Gastroesophageal sphincter (tissue), 4 donors: Measurements from ENCODE around the gene POU2AF2. TPM values are rescaled to one million over a fixed set of nuclear protein-coding genes. Genes with fewer than 3 reads are reported as not detected.

ENCODE experiments used
- ATAC-seq: fragments of 150-250 bp; one replicate; pipeline ENCODE4 v1.9.1; 2016; ENCODE audit warnings: mild to moderate bottlenecking, moderate library complexity
- H3K27ac ChIP-seq, 4 donors: fragments of 200-600 bp; sonication (generic) in 3 of 4; 1 replicate in 3 of 4; 2 replicates in 1 of 4; pipeline ENCODE4 v1.5.1; 2016 to 2019
- H3K27me3 ChIP-seq: fragments of 200-600 bp; sonication (generic); one replicate; pipeline ENCODE4 v1.5.1; 2019
- H3K36me3 ChIP-seq, 2 donors: fragments of 200-600 bp; sonication (generic); one replicate each; pipeline ENCODE4 v1.5.1; 2019; ENCODE audit warnings: control low read depth in 1 of 2
- H3K4me1 ChIP-seq, 3 donors: fragments of 200-600 bp; sonication (generic); 1 replicate in 2 of 3; 2 replicates in 1 of 3; pipeline ENCODE4 v1.5.1; 2016 to 2019; ENCODE audit warnings: control low read depth in 2 of 3
- H3K4me3 ChIP-seq, 2 donors: fragments of 200-600 bp; sonication (generic); one replicate each; pipeline ENCODE4 v1.5.1; 2019; ENCODE audit warnings: mild to moderate bottlenecking in 1 of 2, moderate library complexity in 1 of 2
- H3K9me3 ChIP-seq, 3 donors: fragments of 200-600 bp; sonication (generic); one replicate each; pipeline ENCODE4 v1.5.1; 2017 to 2019; ENCODE audit warnings: control low read depth in 2 of 3
- EP300 ChIP-seq: sonication (generic); formaldehyde crosslinking; IDR thresholded peaks from one replicate; pipeline ENCODE4 v1.6.1; 2017; ENCODE audit warnings: antibody characterized with exemption, mild to moderate bottlenecking
- POLR2A ChIP-seq, 2 donors: fragments of 450-650 bp; IDR thresholded peaks; one replicate each; pipeline ENCODE4 v1.6.1; 2017; ENCODE audit warnings: antibody characterized with exemption in 2 of 2, mild to moderate bottlenecking in 2 of 2, moderate library complexity in 1 of 2
- POLR2AphosphoS5 ChIP-seq: sonication (generic); formaldehyde crosslinking; IDR thresholded peaks from one replicate; pipeline ENCODE4 v1.6.1; 2017; ENCODE audit warnings: antibody characterized with exemption
- WGBS, 2 donors: methylation state at CpG; one replicate each; pipeline ENCODE4 v1.1.5; 2018; ENCODE audit warnings: low coverage in 1 of 2; 5-methylcytosine and 5-hydroxymethylcytosine counted together
- total RNA-seq, 4 donors: library from RNA; depleted of rRNA; stranded (reverse); fragments of >200 nt; gene quantifications; one replicate each; pipeline ENCODE4 v1.1.0, GENCODE V29; 2016
- TF ChIP-seq, protein P1 (sequence below), 4 experiments: fragments of 200-600 bp in 2 of 4; fragments of 450-650 bp in 2 of 4; sonication (generic) in 1 of 4; IDR thresholded peaks; one replicate each; pipeline ENCODE4 v1.5.1; 2017 to 2019; ENCODE audit warnings: antibody characterized with exemption in 4 of 4, mild to moderate bottlenecking in 2 of 4, moderate library complexity in 2 of 4

Gene POU2AF2
- total RNA-seq, 4 donors from 2014 or later = 0.59 to 0.81 TPM; not detected in 2

DNA sequence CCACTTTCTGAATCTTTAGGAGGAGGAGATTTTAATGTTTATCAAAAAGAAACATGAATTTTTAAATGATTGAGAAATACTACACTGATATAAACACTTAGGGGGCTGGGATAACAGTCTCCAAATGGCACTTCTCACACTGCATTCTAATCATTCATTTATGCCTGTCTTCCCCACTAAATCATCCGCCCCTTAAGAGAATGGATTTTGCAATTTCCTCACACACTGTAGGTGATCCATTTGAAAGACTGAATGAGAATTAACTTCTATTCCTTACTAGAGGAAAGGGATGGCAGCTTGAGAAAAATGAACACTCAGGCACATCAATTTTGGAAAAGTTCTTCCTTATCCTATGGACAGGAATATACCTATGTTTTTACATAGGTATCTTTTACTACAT is 7.6 kb upstream of the POU2AF2 start:
- Histone ChIP-seq H3K9me3 (no peaks in the 10 kb centered on the region), H3K4me3 (no peak overlapping the region), H3K36me3 (no peaks in the 10 kb centered on the region), H3K27ac (no peak overlapping the region), H3K4me1 (no peaks in the 10 kb centered on the region), H3K27me3 (peaks cover 11% of the 10 kb centered on the region)
- ATAC-seq = no peak
- TF ChIP-seq, protein P1, sequence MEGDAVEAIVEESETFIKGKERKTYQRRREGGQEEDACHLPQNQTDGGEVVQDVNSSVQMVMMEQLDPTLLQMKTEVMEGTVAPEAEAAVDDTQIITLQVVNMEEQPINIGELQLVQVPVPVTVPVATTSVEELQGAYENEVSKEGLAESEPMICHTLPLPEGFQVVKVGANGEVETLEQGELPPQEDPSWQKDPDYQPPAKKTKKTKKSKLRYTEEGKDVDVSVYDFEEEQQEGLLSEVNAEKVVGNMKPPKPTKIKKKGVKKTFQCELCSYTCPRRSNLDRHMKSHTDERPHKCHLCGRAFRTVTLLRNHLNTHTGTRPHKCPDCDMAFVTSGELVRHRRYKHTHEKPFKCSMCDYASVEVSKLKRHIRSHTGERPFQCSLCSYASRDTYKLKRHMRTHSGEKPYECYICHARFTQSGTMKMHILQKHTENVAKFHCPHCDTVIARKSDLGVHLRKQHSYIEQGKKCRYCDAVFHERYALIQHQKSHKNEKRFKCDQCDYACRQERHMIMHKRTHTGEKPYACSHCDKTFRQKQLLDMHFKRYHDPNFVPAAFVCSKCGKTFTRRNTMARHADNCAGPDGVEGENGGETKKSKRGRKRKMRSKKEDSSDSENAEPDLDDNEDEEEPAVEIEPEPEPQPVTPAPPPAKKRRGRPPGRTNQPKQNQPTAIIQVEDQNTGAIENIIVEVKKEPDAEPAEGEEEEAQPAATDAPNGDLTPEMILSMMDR (IDR thresholded peaks at IDR 0.05) = no peak
- TF ChIP-seq POLR2AphosphoS5 (no peak), POLR2A (IDR thresholded peaks at IDR 0.05) (no peak)
- WGBS, 2 donors = 71% methylated on average over 1 of the region's 1 CpG

DNA sequence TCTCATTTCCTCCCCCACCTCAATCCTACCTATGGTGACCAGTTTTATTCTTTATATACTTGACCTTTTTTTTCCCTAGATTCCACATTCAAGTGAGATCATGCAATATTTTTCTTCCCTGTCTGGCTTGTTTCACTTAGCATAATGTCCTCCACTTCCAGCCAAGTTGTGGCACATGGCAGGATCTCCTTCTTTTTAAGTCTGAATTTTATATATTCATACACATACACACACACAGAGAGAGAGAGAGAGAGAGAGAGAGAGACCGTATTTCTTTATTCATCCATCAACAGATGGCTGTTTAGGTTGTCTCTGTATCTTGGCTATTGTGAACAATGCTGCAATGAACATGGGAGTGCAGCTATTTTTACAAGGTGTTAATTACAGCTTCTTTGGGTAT is 1.4 kb downstream of the POU2AF2 start:
- no peak overlapping the region for H3K27ac ChIP-seq
- TF ChIP-seq EP300 (no peak), POLR2A (IDR thresholded peaks at IDR 0.05) (no peak), POLR2AphosphoS5 (no peak)
- TF ChIP-seq, protein P1 (IDR thresholded peaks at IDR 0.05) = no peak
- H3K4me1 ChIP-seq = no peaks in the 10 kb centered on the region
- H3K27me3 ChIP-seq = peaks cover 29% of the 10 kb centered on the region
- no peaks in the 10 kb centered on the region for H3K9me3 ChIP-seq
- H3K36me3 ChIP-seq = no peaks in the 10 kb centered on the region
- no peak overlapping the region for H3K4me3 ChIP-seq
- WGBS, 2 donors = 40 to 67% methylated on average over 1 of the region's 1 CpG
- ATAC-seq = no peak

DNA sequence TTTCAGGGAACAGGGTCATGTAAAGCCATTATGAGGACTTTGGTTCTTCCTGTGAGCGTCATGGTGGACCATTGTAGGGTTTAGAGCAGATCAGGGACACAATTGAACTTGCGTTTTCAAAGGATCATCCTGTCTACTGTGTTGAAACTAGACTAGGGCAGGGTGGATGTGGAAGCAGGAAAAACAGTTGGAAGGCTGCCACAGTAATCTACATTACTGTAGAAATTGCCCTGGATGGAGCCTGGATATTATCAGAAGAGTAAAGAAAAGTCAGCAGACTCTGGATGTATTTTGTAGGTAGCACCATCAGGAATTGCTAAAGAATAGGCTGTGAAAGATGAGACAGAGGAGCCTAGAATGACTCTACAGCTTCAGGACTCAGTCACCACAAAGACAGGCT is 5.4 kb downstream of the POU2AF2 start:
- Histone ChIP-seq H3K9me3 (no peaks in the 10 kb centered on the region), H3K27ac (no peak overlapping the region), H3K36me3 (no peaks in the 10 kb centered on the region), H3K27me3 (peaks cover 22% of the 10 kb centered on the region), H3K4me1 (no peaks in the 10 kb centered on the region), H3K4me3 (no peak overlapping the region)
- no peak for ATAC-seq
- TF ChIP-seq POLR2A (IDR thresholded peaks at IDR 0.05) (no peak), EP300 (no peak), POLR2AphosphoS5 (no peak)
- TF ChIP-seq, protein P1 (IDR thresholded peaks at IDR 0.05) = no peak
- 40 to 43% methylated on average over 1 to 2 of the region's 2 CpGs for WGBS, 2 donors

DNA sequence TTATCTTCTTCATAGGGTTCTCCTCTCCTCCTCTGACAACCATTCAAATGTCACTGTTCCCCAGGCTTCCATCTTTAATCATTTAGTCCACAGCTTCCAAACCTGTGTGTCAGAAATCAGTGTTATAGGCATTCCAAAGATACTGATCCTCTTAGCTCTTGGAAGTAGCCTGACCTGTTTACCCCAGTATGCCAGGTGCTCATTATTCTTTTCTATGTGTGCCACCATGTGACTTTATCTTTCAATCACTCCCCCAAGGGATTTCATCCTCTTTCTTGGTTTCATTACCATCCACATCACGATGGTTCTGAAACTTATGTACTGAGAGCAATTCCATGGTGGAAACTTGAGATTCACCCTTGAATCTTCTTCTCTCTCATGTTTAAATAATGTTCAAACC is 7.6 kb downstream of the POU2AF2 start:
- Histone ChIP-seq H3K27ac (no peak overlapping the region), H3K4me1 (no peaks in the 10 kb centered on the region), H3K4me3 (no peak overlapping the region), H3K36me3 (no peaks in the 10 kb centered on the region), H3K9me3 (no peaks in the 10 kb centered on the region), H3K27me3 (peaks cover 22% of the 10 kb centered on the region)
- no peak for TF ChIP-seq POLR2AphosphoS5
- no peak for TF ChIP-seq EP300
- TF ChIP-seq, protein P1 (IDR thresholded peaks at IDR 0.05) = no peak
- TF ChIP-seq POLR2A (IDR thresholded peaks at IDR 0.05) = no peak
- ATAC-seq = no peak
- 93% methylated on average over 1 of the region's 1 CpG; no CpG with 5 or more reads in 1 of the 2 donors for WGBS, 2 donors

DNA sequence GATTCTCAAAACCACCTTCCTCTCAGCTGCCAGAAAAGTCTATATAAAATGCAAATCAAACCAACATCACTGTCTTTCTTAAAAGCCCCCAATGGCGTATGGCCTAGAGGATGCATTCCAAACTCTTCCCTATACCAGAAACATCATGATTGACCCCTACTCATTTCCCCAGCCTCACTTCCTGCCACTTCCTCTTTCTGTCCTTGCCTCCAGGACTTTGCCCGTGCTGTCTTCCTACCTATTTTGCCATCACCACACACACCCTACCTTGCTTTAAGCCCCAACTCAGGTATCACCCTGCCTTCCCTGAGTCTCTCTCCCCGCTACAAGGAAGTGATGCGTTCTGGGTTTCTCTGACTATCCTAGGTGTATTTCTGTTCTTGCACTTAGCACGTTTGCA is 8.1 kb downstream of the POU2AF2 start:
- TF ChIP-seq POLR2AphosphoS5 (no peak), EP300 (no peak), POLR2A (IDR thresholded peaks at IDR 0.05) (no peak)
- TF ChIP-seq, protein P1 (IDR thresholded peaks at IDR 0.05) = no peak
- ATAC-seq = no peak

More for the DNA sequence above, 8.1 kb downstream of the POU2AF2 start:
- H3K36me3 ChIP-seq = no peaks in the 10 kb centered on the region
- WGBS, 2 donors = 75 to 85% methylated on average over 5 of the region's 5 CpGs
- H3K9me3 ChIP-seq = no peaks in the 10 kb centered on the region
- H3K4me3 ChIP-seq = no peak overlapping the region
- H3K27me3 ChIP-seq = peaks cover 22% of the 10 kb centered on the region
- H3K27ac ChIP-seq = no peak overlapping the region
- H3K4me1 ChIP-seq = no peaks in the 10 kb centered on the region
